ENCODE results near the gene GORAB. TPM values are rescaled to one million over a fixed set of nuclear protein-coding genes. Genes with fewer than 3 reads are reported as not detected.

GORAB gene
- total RNA-seq, 1 experiment from 2014 or later: 12.6 TPM

DNA sequence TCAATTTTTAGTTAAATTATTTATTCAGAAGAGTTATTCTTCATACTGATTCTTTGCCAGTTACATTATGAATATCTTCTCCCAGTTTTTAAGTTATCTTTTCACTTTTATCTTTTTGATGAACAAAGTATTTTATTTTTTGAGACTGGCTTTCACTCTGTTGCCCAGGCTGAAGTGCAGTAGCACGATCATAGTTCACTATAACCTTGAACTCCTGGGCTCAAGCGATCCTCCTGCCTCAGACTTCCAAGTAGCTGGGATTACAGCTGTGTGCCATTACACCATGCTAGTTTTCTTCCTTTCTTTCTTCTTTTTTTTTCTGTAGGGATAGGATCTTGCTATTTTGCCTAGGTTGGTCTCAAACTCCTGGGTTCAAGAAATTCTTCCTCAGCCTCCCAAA is 3.5 kb downstream of the GORAB start:
- in situ Hi-C loops (cut with HindIII; ENCODE audit: low pct_unique_long_range_greater_than_20kb, low sequenced_read_pairs): no loop called here
- DNase-seq (ENCODE audit: low read depth): no peak

DNA sequence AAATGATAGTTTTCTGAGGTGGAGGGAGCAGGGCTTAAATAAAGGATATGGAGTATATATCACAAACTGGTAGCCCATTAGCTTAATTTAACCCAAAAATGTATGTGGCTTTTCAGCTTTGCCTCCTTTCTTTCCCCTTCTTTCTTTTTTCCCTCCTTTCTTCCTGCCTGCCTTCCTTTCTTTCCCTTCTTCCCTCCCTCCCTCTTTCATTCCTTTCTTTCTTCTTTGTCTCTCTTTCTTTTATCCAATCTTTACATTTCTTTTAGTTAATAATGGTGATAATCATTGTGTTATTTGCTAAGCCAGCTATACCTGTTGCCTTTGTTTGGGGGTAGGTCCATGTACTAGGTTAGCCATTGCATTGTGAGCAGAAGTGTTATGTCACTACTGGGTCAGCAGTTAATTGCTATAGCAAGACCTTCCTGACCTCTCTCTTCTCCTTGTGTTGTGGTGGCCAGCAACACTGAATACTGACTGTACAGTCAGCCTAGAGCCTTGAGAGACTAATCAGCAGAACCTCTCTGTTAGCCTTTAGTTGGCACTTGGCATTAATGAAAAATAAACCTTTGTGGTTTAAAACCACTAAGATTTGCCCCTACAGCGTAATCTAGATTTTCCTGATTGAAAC is 5.1 kb downstream of the GORAB start:
- peak; percentile 43 for DNase-seq (ENCODE audit: low read depth)
- in situ Hi-C loops (cut with HindIII; ENCODE audit: low pct_unique_long_range_greater_than_20kb, low sequenced_read_pairs): no loop called here

DNA sequence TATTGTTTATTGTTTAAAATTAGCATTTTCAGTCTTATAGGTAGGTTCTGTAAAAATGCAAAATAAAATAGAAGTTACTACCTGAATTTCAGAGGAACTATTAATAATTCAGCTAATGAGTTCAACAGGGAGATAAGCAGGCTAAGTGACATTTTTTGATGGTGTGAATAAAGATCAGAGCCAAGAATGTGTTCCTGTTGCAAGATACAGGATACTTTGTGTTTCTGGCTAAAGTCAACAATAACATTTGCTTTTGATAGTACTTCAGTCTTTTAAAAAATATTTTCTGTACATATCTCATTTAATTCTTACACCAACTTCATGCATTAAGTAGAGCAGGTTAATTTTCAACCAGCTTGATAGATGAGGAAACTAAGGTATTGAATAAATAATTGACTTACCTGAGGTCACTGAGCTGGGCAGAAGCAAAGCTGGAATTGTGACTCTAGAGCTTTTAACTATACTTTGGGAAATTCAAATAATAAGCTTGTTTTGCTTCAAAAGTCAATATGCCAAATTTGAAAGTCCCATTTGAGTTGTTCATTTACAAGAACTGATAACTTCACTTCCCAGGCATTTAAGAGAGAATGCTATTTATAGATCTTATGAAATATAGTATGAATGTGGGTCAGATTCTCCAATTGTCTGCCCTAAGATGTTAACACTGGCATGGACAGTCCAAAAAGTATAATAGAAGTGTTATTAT is 6.0 kb downstream of the GORAB start:
- DNase-seq (ENCODE audit: low read depth): peak; percentile 30
- in situ Hi-C loops (cut with HindIII; ENCODE audit: low pct_unique_long_range_greater_than_20kb, low sequenced_read_pairs): no loop called here

DNA sequence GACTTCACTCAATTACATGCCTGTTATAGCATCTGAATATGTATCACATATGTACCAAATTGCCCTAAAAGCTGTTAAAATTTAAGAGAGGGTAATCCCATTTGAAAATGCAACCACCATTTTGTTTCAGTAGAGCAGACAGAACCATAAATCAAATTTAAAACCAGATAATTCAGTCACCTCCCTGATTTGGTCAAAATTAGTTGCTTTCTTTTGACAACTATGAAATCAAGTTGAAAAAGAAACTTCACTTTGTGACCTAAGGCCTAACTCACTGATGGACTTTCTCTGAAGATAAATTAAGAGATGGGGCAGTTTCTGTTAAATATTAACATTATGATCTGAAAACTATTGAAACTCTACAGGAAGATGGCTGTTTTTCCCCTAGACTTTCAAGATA is 6.7 kb downstream of the GORAB start:
- DNase-seq (ENCODE audit: low read depth): no peak
- in situ Hi-C loops (cut with HindIII; ENCODE audit: low pct_unique_long_range_greater_than_20kb, low sequenced_read_pairs): no loop called here

DNA sequence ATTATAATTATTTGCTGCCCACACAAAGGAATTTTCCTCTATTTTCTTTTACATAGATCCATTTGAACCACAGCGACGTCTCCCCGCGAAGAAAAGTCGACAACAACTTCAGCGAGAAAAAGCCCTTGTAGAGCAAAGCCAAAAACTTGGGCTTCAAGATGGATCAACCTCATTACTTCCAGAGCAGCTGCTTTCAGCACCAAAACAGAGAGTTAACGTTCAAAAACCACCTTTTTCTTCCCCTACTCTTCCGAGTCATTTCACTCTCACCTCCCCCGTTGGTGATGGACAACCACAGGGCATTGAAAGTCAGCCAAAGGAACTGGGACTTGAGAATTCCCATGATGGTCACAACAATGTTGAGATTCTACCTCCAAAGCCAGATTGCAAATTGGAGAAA is 7.2 kb downstream of the GORAB start:
- no peak for DNase-seq (ENCODE audit: low read depth)
- in situ Hi-C loops (cut with HindIII; ENCODE audit: low pct_unique_long_range_greater_than_20kb, low sequenced_read_pairs): no loop called here

DNA sequence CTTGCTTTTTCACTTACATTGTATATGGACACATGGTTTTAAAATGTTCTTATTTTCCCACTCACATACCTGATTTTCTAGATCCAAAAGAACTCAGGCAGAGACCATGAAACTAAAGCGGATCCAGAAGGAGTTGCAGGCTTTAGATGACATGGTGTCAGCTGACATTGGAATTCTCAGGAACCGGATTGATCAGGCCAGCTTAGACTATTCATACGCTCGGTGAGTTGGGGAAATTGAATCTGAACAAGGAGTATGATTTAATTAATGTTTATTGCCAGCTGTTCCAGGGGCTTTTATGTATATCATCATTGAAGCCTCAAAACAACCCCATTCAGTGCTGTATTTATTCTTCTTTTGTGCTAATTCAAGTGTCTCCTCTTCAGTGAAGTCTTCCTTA is 12.7 kb downstream of the GORAB start:
- no peak for DNase-seq (ENCODE audit: low read depth)
- in situ Hi-C loops (cut with HindIII; ENCODE audit: low pct_unique_long_range_greater_than_20kb, low sequenced_read_pairs): no loop called here

DNA sequence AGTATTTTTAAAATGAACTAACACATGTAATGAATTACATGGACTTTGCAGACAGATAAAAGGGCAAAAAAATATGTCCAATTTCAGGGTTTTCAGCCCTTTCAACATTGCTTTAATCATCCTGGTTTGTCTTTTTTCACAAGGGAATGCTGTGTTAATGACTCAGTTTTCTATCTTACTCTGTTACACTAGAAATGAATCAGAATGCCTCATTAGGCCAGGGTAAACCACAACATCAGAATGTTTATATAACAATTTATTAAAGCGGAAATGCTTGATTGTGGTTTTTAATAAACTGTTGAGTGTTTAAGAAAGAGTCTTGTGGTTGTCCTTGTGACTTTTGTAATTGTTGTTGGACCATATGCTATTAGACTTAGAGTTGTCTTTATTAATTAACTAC is 13.5 kb downstream of the GORAB start:
- in situ Hi-C loops (cut with HindIII; ENCODE audit: low pct_unique_long_range_greater_than_20kb, low sequenced_read_pairs): no loop called here
- DNase-seq (ENCODE audit: low read depth): peak; percentile 25

DNA sequence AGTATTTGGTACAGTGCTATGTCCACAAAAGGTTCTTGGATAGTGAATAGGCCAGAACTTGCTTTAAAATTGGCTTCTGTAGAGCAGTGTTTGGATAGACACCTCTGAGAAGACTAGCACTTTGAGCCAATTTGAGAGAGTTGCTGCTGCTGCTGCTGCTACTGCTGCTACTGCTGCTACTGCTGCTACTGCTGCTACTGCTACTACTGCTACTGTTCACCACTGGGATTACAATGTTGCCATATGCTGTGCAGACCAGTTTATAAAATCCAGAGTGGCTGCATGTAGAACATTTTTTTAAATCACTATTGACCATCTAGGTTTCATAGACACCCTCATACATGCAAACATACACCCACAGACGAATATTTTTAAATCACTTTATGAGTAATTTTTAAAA is 15.3 kb downstream of the GORAB start:
- in situ Hi-C loops (cut with HindIII; ENCODE audit: low pct_unique_long_range_greater_than_20kb, low sequenced_read_pairs): no loop called here
- DNase-seq (ENCODE audit: low read depth): no peak

DNA sequence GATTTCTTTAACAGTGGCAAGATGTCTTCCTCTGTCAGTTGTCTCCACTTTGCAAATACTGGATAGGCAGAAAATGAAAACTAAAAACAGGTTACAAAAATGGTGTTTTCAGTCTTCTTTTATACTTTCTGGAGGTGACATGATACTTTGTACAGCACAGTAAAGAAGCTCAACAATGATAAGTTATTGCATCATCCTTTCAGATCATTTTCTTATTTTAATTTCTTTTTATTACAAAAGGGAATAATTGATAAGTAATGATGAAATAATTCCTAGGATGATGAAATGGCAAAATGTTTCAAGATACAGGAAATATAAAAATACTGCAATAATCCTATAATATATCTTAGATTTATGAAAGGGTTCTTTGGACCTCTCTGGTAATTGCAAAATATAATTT is 16.5 kb downstream of the GORAB start:
- no peak for DNase-seq (ENCODE audit: low read depth)
- in situ Hi-C loops (cut with HindIII; ENCODE audit: low pct_unique_long_range_greater_than_20kb, low sequenced_read_pairs): no loop called here

DNA sequence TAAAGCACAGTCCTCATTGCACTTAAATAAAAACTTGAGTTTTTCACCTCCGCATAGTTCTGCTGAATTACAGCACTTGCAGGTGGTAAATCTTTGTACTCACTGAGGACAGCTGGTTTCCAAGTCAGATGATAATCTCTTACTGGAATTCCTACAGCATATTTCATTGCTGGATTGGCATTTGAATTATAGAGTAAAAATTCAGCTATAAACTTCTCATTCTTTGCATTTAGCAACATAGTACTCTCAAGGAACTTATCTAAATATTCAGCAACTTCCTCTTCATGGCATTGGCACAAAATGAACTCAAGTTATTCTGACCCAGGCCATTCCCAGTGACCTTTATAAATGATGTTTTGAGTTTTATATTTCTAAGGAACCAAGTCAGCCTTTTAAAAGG is 23.4 kb downstream of the GORAB start:
- in situ Hi-C loops (cut with HindIII; ENCODE audit: low pct_unique_long_range_greater_than_20kb, low sequenced_read_pairs): no loop called here

DNA sequence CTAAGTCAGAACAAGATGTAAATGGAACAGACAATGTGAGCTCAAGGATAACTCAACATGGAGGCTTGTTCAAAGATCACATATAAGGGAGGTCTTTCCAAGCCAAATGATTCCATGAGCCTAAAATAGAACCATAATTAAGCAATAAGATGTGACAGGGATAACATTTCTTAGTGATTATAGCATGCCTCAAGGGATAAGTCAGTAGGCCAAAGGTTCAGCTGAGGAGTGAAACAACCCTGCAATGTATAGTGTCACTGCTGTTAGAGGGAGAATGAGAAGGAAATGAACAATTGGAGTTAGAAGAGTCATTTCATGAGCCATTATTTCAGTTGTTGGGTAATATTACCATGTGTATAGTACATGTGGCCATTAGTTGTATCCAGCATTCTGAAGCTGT is 25.0 kb downstream of the GORAB start:
- DNase-seq (ENCODE audit: low read depth): no peak
- in situ Hi-C loops (cut with HindIII; ENCODE audit: low pct_unique_long_range_greater_than_20kb, low sequenced_read_pairs): no loop called here

More for the DNA sequence above, 23.4 kb downstream of the GORAB start:
- no peak for DNase-seq (ENCODE audit: low read depth)

DNA sequence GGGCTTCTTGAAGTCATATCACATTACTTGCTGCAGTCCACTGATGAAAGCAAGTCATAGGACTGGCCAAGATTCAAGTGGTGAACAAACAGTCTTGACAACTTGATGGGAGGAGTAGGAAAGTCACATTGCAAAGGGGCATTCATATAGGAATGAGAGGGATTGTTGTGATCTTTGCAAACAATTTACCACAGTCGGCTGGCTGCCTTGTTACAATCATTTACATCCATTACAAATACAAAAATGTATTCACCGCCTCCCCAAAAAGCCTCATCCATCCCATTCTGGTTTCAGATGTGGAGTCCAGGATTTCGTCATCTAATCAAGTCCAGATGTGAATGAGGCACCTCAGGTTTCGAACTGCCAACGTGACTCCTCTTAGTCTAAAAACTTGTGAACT is 26.8 kb downstream of the GORAB start:
- DNase-seq (ENCODE audit: low read depth): no peak
- in situ Hi-C loops (cut with HindIII; ENCODE audit: low pct_unique_long_range_greater_than_20kb, low sequenced_read_pairs): no loop called here

DNA sequence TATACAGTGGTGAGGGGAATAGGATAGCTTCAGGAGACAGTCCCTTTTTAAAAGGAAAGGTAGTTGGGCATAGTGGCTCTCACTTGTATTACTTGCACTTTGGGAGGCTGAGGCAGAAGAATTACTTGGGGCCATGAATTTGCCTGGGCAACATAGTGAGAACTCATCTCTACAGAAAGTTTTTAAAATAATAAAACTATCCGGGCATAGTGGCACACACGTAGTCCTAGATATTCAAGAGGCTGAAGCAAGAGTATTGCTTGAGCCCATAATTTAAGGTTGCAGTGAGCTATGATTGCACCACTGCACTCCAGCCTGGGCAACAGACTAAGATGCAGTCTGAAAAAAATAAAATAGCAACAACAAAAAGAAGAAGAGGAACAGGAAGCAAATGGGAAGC is 27.2 kb downstream of the GORAB start:
- no peak for DNase-seq (ENCODE audit: low read depth)
- in situ Hi-C loops (cut with HindIII; ENCODE audit: low pct_unique_long_range_greater_than_20kb, low sequenced_read_pairs): no loop called here

DNA sequence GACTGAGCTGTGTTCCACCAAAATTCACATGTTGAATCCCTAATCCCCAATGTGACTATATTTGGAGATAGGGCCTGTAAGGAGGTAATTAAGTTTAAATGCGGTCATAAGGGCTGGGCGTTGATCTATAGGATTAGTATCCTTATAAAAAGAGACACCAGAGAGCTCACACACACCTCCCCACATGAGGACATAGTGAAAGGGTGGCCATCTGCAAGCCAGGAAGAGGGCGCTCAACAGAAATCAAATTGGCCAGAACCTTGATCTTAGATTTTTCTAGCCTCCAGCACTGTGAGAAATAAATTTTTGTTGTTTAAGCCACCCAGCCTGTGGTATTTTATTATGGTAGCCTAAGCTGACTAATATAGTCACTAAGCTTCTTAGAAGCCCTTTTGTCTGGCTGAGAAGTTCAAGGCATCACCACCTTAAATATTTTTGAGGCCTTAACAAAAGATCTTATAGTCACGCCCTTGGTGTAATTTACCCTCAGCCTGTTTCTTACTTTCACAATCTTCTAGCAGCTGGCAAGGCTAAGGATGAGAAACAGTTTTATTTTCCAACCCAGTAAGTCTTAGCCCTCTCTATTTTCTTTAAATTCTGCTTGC is 28.8 kb downstream of the GORAB start:
- in situ Hi-C loops (cut with HindIII; ENCODE audit: low pct_unique_long_range_greater_than_20kb, low sequenced_read_pairs): no loop called here
- DNase-seq (ENCODE audit: low read depth): no peak

DNA sequence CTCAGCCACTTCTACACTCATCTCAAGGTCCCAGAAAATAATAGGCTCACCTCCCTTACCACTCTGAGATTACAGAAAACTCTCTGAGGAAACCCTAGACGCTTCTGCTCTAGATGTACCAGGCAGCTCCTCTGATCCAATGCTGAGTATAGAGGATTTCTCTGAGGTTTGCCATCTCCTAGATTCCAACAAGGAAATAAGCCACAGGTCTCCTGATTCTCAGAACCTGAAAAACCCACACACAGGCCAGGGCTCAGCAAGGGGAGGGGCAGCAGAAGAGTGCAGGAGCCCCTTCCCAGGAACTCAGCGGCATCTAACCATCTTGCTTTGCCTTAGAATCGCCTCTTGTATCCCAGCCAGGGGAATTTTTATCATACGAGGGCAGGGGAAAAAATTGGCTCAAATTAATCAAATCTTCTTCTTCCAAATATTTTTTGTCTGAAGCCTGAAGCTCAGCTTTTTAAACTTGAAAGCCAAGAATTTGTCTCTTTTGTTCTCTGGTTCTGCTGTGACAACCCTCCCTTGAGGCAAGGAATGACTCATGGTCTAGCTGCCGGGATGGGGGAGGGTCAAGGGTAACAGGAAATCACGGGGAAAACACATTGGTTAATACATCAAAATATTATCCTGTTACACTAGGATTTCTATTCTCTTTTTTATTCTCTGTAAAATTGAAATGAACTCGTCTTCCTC is 30.8 kb downstream of the GORAB start:
- DNase-seq (ENCODE audit: low read depth): peak; percentile 40
- in situ Hi-C loops (cut with HindIII; ENCODE audit: low pct_unique_long_range_greater_than_20kb, low sequenced_read_pairs): no loop called here

DNA sequence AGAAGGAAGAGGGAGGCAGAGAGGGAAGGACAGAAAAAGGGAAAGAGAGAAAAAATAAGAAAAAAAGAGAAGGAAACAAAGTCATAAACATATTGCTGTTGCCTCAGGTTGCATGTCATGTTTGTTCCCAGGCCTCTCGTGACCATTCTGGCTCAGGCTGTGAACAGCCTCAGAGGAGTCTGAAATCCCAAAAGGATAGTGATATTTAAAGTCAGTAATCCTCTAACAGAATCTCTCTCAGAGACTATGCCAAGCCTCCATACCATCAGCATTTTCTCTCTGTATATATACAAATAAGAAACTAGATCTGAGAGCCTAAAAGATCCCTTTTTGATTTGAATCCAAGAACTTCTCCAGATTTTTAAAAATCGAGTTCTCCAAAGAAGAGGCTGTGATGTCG is 35.2 kb downstream of the GORAB start:
- in situ Hi-C loops (cut with HindIII; ENCODE audit: low pct_unique_long_range_greater_than_20kb, low sequenced_read_pairs): no loop called here
- DNase-seq (ENCODE audit: low read depth): no peak

DNA sequence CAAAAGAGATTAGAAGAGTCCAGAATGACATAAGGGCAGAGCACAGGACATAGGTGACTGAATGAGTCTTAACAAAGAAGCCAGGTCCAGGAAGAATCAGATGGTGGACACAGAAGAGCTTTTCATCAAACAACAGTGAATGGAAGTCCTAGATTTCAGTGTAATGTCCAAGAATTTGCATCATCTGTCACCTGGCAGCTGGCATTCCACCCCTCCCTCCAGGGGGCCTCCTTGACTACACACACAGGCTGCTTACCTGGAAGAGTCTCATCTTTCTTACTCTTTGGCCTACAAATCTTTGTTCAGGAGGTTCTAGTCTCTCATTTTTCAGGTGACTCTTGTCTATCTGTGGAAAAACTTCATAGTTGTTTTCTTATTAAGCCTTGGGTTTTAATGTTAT is 36.2 kb downstream of the GORAB start:
- no peak for DNase-seq (ENCODE audit: low read depth)
- in situ Hi-C loops (cut with HindIII; ENCODE audit: low pct_unique_long_range_greater_than_20kb, low sequenced_read_pairs): no loop called here

DNA sequence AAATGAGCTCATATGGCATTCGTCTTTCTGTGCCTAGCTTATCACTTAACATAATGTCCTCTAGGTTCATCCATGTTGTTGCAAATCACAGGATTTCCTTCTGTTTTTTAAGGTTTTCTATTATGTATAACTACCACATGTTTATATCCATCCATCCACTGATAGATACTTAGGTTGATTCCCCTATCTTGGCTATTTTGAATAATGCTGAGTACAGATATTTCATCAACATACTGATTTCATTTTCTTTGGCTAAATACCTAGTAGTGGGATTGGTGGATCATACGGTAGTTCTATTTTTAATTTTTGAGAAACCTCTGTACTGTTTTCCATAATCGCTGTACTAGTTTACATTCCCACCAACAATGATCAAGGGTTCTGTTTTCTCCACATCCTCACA is 45.0 kb downstream of the GORAB start:
- in situ Hi-C loops (cut with HindIII; ENCODE audit: low pct_unique_long_range_greater_than_20kb, low sequenced_read_pairs): no loop called here
- DNase-seq (ENCODE audit: low read depth): no peak

DNA sequence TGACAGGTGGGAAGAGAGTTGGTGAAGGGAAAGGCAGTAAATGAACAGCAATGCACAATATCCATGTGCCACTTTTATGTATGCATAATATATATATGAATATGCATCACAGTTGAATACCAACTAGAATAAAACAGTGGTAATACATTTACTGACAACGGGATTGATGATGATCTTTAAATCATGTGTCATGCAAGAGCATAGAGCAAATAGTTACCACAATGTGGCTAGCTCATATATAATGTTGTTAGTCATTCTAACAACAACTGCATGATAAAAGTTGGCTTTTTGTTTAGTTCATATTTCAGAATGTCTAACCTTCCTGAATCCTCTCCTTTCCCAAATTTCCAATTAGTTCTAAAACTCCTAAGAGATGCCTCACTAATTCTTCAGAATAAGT is 46.4 kb downstream of the GORAB start:
- in situ Hi-C loops (cut with HindIII; ENCODE audit: low pct_unique_long_range_greater_than_20kb, low sequenced_read_pairs): no loop called here
- DNase-seq (ENCODE audit: low read depth): no peak

Data from Caki2 (cell line).